Activated T-cell treated with anti-CD3 and anti-CD28 coated beads, Interleukin-2, amount 50 U/mL, for 48 hours (primary cell): Measurements from ENCODE around the gene TCFL5.
"Not testable (repeated sequence)": the region's sequence is repeated elsewhere in the genome, so short reads cannot be mapped to it uniquely, and the experiment has no call there.

Experiments
- DNase-seq, 2 experiments: peaks; one replicate each; pipeline ENCODE4 v3.0.0-alpha.2; 2020

The TCFL5 gene

GRCh38 chr20:62879275-62880146 is 17.9 kb upstream of the TCFL5 start:
- DNase-seq: no peak

GRCh38 chr20:62878244-62879038 is 16.8 kb upstream of the TCFL5 start:
- no peak for DNase-seq

GRCh38 chr20:62876902-62877816 is 15.5 kb upstream of the TCFL5 start:
- no peak for DNase-seq

- no peak for DNase-seq
These were observed 14.9 kb upstream of the TCFL5 start for GRCh38 chr20:62876501-62876901.

- no peak for DNase-seq
These were observed 14.1 kb upstream of the TCFL5 start for GRCh38 chr20:62875419-62876361.

- DNase-seq: no peak
These were observed 13.3 kb upstream of the TCFL5 start for GRCh38 chr20:62874964-62875344.

- peak; percentile 51 to 56 for DNase-seq
These were observed 12.0 kb upstream of the TCFL5 start for GRCh38 chr20:62873681-62874031.

- no peak for DNase-seq
These were observed 11.7 kb upstream of the TCFL5 start for GRCh38 chr20:62873280-62873679.

- DNase-seq: no peak
These were observed 11.2 kb upstream of the TCFL5 start for GRCh38 chr20:62872862-62873261.

- DNase-seq: no peak
These were observed 10.7 kb upstream of the TCFL5 start for GRCh38 chr20:62872184-62872847.

GRCh38 chr20:62864207-62864606 is 2.6 kb upstream of the TCFL5 start:
- DNase-seq: no peak

GRCh38 chr20:62860924-62861691 is 514 bp downstream of the TCFL5 start:
- DNase-seq: peak in 1 of 2 experiments; percentile 42

GRCh38 chr20:62860391-62860923 is 1.2 kb downstream of the TCFL5 start:
- DNase-seq: no peak

- no peak for DNase-seq
These were observed 1.9 kb downstream of the TCFL5 start for GRCh38 chr20:62859721-62860120.

GRCh38 chr20:62858058-62858830 is 3.4 kb downstream of the TCFL5 start:
- no peak for DNase-seq

- no peak for DNase-seq
These were observed 4.5 kb downstream of the TCFL5 start for GRCh38 chr20:62856931-62857619.

GRCh38 chr20:62855120-62855519 is 6.5 kb downstream of the TCFL5 start:
- no peak for DNase-seq

- no peak for DNase-seq
These were observed 7.5 kb downstream of the TCFL5 start for GRCh38 chr20:62854121-62854520.

GRCh38 chr20:62853304-62853703 is 8.3 kb downstream of the TCFL5 start:
- DNase-seq: not testable (repeated sequence)
